SIG-M5 treated with dmso at 0.1 percent for 504 hours (cell line): ENCODE measurements around the gene SURF4.
"Not testable (repeated sequence)": the region's sequence is repeated elsewhere in the genome, so short reads cannot be mapped to it uniquely, and the experiment has no call there.

ENCODE experiments used
- DNase-seq: peaks from one replicate; lab custom pipeline; 2025; ENCODE audit not compliant: unreplicated experiment; lab: John Stamatoyannopoulos, UW

SURF4 gene

GRCh38 chr9:133335924-133336811, 39.7 kb downstream of the SURF4 start, which contains the start of gene SURF6:
SURF6 (minus strand) TSS chr9:133336188; CDS start chr9:133336132, 56 bp downstream.
- peak; percentile 89 for DNase-seq

GRCh38 chr9:133334888-133335287, 41.0 kb downstream of the SURF4 start:
- DNase-seq, result not testable (repeated sequence)

DNA sequence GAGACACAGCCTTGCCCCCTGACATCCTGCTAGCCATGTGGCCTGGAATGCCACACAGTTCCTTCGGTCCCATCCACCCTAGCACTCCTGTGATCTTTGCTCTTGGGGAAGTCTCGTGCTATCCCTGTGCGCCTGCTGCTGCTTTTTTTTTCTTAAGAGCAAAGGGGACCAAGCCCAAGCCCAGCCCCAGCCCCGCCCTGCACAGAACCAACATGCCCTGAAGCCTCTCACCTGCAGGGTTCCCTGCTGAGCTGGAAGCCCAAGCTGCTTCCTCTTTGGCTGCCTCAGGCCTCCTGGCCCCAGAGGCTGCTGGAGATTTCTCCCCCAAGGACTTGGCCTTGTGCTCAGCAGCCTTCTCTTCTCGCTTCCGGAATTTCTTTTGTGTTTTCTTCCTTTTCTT, 41.7 kb downstream of the SURF4 start:
- no peak for DNase-seq

- DNase-seq, result no peak
These were observed 42.3 kb downstream of the SURF4 start for GRCh38 chr9:133333566-133333965.

DNA sequence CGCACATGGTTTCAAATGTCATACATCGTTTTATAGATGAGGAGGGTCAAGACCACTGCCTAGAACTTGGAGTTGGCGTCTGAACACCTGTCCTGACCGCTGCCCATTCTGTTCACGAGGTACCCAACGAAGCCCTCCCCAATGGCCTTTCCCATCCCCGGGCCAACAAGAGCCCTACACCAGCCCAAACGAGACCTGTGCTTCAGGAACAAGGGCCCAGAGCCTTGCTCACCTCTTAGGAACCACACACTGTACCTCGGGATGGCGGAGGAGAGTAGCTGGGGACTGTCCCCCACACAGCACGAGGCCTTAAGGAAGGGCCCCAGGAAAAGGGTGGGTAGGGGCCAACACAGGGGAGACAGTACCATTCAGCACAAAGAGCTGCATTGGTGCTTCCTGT, 42.8 kb downstream of the SURF4 start:
- no peak for DNase-seq

DNA sequence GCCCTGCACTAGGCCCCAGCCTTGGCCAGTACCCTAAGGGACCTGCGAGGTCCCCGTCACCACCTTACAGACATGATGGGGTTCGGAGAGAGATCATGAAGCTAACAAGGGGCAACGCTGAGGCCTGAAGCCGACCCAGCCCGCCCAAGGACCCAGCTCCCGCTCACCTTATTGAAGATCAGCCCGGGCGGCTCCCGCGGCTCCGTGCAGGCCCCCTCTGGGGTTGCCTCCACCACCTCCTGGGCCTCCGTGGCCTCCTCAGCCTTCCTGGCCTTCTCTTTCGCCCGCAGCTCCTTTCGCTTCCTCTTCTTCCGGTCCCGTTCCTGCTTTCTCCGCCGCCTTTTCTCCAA, 43.5 kb downstream of the SURF4 start:
- DNase-seq, result no peak

DNA sequence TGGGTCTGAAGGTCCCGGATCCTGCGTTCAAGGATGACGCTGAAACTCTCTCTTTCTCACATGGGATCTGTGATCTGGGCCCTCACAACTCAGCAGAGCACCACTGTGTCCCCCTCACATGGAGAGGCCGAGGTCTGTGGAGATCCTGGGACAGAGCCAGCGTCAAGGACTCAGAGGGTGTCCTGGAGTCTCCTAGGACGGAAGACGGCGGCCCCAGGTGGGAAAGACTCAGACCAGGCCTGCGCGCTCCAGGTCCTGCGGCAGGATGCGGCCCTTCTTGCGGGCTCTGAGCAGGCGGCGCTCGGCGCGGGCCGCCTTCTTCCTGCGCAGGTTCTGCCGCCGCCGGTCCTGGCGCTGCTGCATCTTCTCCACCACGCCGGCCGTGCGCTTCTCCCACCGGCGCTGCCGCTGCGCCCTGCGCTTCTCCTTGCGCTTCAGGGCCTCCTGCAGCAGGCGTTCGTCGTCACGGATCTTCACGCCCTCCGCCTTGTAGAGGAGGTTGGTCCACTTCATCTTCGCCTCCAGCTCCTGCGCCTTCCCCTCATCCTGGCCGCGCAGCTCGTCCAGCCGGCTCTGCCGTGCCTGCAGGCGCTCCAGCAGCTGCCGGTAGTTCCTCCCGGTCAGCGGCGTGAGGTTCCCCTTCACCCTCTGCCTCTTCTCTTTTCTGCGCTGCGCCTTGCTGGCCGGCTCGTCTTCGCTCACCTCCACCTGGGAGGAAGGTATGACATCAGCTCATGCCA, 44.0 kb downstream of the SURF4 start:
- DNase-seq, result no peak

GRCh38 chr9:133331221-133331620, 44.6 kb downstream of the SURF4 start:
- no peak for DNase-seq

- not testable (repeated sequence) for DNase-seq
These were observed 46.3 kb downstream of the SURF4 start for GRCh38 chr9:133329306-133330156.

- no peak for DNase-seq
These were observed 47.9 kb downstream of the SURF4 start for GRCh38 chr9:133327834-133328484.

GRCh38 chr9:133327021-133327420, 48.8 kb downstream of the SURF4 start:
- DNase-seq, result not testable (repeated sequence)

GRCh38 chr9:133323991-133324703, 51.7 kb downstream of the SURF4 start:
- DNase-seq, result no peak

DNA sequence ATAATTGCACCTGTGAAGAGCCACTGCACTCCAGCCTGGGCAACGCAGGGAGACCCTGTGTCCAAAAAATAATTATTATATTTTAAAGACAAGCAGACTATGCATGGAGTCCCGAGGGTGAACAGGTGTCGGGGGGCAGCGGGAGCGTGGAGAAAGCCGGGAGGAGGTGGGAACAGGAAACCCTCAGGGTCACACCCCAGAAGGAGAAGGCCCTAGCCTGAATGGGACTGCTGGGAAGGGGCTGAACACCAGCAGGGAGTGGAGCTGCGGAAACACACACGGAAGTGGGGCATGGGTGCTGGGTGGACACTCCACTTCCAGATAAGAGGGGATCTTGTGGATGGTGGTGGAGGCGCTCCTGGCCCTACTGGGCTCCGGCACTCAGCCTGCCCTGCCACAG, 52.6 kb downstream of the SURF4 start:
- no peak for DNase-seq

DNA sequence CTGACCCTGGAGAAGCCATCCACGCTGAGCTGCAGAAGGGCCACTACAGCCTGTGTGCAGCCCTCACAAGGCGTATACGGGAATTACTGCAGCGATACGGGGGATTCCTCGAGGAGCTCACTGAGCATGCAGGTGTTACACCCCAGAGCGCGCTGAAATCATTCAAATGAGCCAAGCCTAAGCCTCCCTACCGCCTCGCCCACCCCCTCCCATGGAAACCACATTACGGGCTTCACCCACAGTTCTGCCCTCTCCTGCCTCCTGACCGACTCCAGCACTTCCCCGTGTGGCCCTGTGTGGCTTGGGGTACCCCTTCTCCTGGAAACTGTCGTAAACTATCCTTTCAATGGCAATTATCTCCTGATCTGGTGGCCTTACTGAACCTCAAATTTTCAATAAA, 53.2 kb downstream of the SURF4 start:
- no peak for DNase-seq

DNA sequence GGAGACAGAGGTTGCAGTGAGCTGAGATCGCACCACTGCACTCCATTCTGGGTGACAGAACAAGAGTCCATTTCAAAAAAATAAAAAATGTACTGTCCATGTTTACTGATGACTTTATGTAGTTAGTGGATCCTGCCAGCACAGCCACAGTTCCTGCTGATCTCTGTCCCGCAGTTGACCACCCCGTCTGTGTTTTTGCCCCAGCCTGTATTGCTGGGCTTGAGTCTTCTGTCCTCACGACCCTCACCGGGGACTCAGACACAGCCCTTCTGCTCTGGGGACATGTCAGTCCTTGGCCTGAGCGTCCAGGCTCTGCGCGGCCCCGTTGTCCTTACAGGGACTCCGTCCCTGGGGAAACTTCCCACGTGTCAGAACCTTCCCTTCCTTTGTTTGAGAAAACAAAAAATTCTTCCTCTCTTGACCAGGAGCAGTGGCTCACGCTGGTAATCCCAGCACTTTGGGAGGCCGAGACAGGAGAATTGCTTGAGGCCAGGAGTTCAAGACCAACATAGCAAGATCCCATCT, 54.4 kb downstream of the SURF4 start:
- no peak for DNase-seq

- no peak for DNase-seq
These were observed 55.4 kb downstream of the SURF4 start for GRCh38 chr9:133320421-133320881.

DNA sequence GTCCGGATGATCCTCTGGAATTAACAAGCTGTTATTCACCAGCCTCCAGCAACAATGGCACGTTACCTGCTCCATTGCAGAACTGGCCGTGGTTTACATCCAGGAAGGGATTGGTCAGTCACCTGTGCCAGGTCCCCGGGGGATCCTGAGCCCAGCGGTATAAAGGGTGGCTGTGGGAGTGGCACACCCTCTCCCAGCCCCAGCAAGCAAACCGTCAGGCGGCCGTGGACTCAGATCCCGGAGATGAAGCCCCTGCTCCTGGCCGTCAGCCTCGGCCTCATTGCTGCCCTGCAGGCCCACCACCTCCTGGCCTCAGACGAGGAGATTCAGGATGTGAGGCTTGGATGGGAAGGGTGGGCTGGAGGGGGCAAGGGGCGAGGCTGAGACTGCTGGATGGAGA, 58.3 kb downstream of the SURF4 start:
- DNase-seq, result not testable (repeated sequence)

DNA sequence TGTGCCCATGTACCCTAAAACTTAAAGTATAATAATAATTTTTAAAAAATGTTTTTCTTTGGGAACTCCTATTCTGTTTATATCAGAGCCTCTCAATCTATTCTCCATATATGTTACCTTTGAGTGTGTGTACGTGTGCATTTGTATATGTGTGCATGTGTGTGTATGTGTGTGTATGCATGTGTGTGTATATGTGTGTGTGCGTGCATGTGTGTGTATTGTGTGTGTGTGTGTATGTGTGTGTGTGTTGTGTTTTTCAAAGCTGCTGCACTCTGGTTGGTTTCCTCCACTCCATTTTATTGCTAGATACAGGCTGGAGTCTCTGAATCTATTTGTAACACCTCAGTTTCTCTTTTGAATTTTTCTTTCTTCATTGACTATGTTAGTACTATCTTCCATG, 59.9 kb downstream of the SURF4 start:
- no peak for DNase-seq
